ENCODE results near the gene NKAPD1. TPM values are rescaled to one million over a fixed set of nuclear protein-coding genes. Genes with fewer than 3 reads are reported as not detected.
"Not testable (repeated sequence)": the region's sequence is repeated elsewhere in the genome, so short reads cannot be mapped to it uniquely, and the experiment has no call there.

The NKAPD1 gene
- total RNA-seq, 2 donors from 2014 or later: 22.9 to 24.7 TPM

GRCh38 chr11:112025707-112026106 lies 48.4 kb upstream of the NKAPD1 start:
- no peaks in the 10 kb centered on the region for H3K4me1 ChIP-seq (ENCODE audit: control insufficient read depth, insufficient read depth, low read length)
- peaks cover 4% of the 10 kb centered on the region for H3K4me1 Mint-ChIP-seq
- no peaks in the 10 kb centered on the region for H3K27me3 ChIP-seq (ENCODE audit: control insufficient read depth, insufficient read depth, low read length, poor library complexity, severe bottlenecking)
- H3K9me3 ChIP-seq (ENCODE audit: control insufficient read depth, low read length): no peaks in the 10 kb centered on the region
- H3K27ac ChIP-seq (ENCODE audit: low read depth, low read length): no peak overlapping the region
- peak overlapping the region; percentile 81 for H3K9ac ChIP-seq (ENCODE audit: extremely low read depth, low read length, poor library complexity, severe bottlenecking)
- no peak for TF ChIP-seq CTCF (conservative IDR thresholded peaks at IDR 0.05)
- peaks cover 30% of the 10 kb centered on the region for H3K36me3 Mint-ChIP-seq (ENCODE audit: low read depth)
- 0 to 3% methylated on average over 3 to 8 of the region's 8 CpGs for WGBS, 2 experiments (ENCODE audit: insufficient coverage in 1 of 2, insufficient read length in 1 of 2)
- peak overlapping the region; percentile 96 for H3K4me3 ChIP-seq (ENCODE audit: low read length)
- H3K9me3 Mint-ChIP-seq: peaks cover 2% of the 10 kb centered on the region
- peak overlapping the region; percentile 98 for H3K4me3 Mint-ChIP-seq
- no peak for DNase-seq
- peaks cover 30% of the 10 kb centered on the region for H3K36me3 ChIP-seq (ENCODE audit: control insufficient read depth, insufficient read depth, low read length)
- peak overlapping the region; percentile 100 for H3K27ac Mint-ChIP-seq
- no peaks in the 10 kb centered on the region for H3K27me3 Mint-ChIP-seq (ENCODE audit: insufficient read depth)

DNA sequence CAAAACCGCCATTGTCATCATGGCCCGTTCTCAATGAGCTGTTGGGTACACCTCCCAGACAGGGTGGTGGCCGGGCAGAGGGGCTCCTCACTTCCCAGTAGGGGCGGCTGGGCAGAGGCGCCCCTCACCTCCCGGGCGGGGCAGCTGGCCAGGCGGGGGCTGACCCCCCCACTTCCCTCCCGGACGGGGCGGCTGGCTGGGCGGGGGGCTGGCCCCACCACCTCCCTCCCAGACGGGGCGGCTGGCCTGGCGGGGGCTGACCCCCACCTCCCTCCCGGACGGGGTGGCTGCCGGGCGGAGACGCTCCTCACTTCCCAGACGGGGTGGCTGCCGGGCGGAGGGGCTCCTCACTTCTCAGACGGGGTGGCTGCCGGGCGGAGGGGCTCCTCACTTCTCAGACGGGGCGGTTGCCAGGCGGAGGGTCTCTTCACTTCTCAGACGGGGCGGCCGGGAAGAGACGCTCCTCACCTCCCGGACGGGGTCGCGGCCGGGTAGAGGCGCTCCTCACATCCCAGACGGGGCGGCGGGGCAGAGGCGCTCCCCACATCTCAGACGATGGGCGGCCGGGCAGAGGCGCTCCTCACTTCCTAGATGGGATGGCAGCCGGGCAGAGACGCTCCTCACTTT lies 47.2 kb upstream of the NKAPD1 start:
- H3K36me3 Mint-ChIP-seq (ENCODE audit: low read depth): peaks cover 36% of the 10 kb centered on the region
- WGBS, 2 experiments (ENCODE audit: insufficient coverage in 1 of 2, insufficient read length in 1 of 2): 95% methylated on average over 13 of the region's 49 CpGs; no CpG with 5 or more reads in 1 of the 2 experiments
- not testable (repeated sequence) for H3K9me3 ChIP-seq (ENCODE audit: control insufficient read depth, low read length); H3K4me1 Mint-ChIP-seq; H3K27me3 Mint-ChIP-seq (ENCODE audit: insufficient read depth); H3K9ac ChIP-seq (ENCODE audit: extremely low read depth, low read length, poor library complexity, severe bottlenecking); H3K4me1 ChIP-seq (ENCODE audit: control insufficient read depth, insufficient read depth, low read length); H3K27ac ChIP-seq (ENCODE audit: low read depth, low read length); H3K27me3 ChIP-seq (ENCODE audit: control insufficient read depth, insufficient read depth, low read length, poor library complexity, severe bottlenecking); DNase-seq; H3K4me3 ChIP-seq (ENCODE audit: low read length); H3K27ac Mint-ChIP-seq; H3K9me3 Mint-ChIP-seq; H3K4me3 Mint-ChIP-seq
- peaks cover 41% of the 10 kb centered on the region for H3K36me3 ChIP-seq (ENCODE audit: control insufficient read depth, insufficient read depth, low read length)

DNA sequence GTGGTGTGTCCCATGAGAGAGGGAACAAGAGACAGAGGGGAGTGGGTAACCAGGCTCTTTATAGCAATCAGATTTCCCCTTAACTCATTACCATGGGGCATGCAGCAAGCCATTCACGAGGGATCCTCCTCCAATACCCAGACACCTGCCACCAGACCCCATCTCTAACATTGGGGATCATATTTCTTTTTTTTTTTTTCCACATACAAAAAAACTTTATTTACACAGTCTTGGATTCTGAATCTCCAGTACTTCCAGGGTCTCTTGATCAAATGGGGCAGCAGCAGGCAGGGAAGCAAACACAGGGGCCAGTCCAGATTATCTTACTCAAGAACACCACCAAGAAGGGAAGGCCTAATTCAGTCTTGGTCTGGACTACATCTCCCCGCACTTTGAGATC lies 44.6 kb upstream of the NKAPD1 start:
- no peak overlapping the region for H3K9ac ChIP-seq (ENCODE audit: extremely low read depth, low read length, poor library complexity, severe bottlenecking)
- H3K27me3 Mint-ChIP-seq (ENCODE audit: insufficient read depth): no peaks in the 10 kb centered on the region
- TF ChIP-seq CTCF (conservative IDR thresholded peaks at IDR 0.05): no peak
- H3K27me3 ChIP-seq (ENCODE audit: control insufficient read depth, insufficient read depth, low read length, poor library complexity, severe bottlenecking): no peaks in the 10 kb centered on the region
- no peaks in the 10 kb centered on the region for H3K4me1 ChIP-seq (ENCODE audit: control insufficient read depth, insufficient read depth, low read length)
- H3K9me3 ChIP-seq (ENCODE audit: control insufficient read depth, low read length): no peaks in the 10 kb centered on the region
- no peak for DNase-seq
- no peak overlapping the region for H3K4me3 Mint-ChIP-seq
- H3K27ac ChIP-seq (ENCODE audit: low read depth, low read length): no peak overlapping the region
- WGBS, 2 experiments (ENCODE audit: insufficient coverage in 1 of 2, insufficient read length in 1 of 2): 94 to 100% methylated on average over 2 of the region's 2 CpGs
- H3K4me1 Mint-ChIP-seq: no peaks in the 10 kb centered on the region
- H3K9me3 Mint-ChIP-seq: peaks cover 2% of the 10 kb centered on the region
- H3K36me3 Mint-ChIP-seq (ENCODE audit: low read depth): peaks cover 50% of the 10 kb centered on the region
- peaks cover 60% of the 10 kb centered on the region for H3K36me3 ChIP-seq (ENCODE audit: control insufficient read depth, insufficient read depth, low read length)
- H3K4me3 ChIP-seq (ENCODE audit: low read length): no peak overlapping the region
- no peak overlapping the region for H3K27ac Mint-ChIP-seq

- Mint-ChIP-seq H3K4me3 (no peak overlapping the region), H3K27ac (no peak overlapping the region), H3K27me3 (ENCODE audit: insufficient read depth) (no peaks in the 10 kb centered on the region), H3K36me3 (ENCODE audit: low read depth) (peaks cover 63% of the 10 kb centered on the region), H3K4me1 (no peaks in the 10 kb centered on the region), H3K9me3 (no peaks in the 10 kb centered on the region)
- no peaks in the 10 kb centered on the region for H3K9me3 ChIP-seq (ENCODE audit: control insufficient read depth, low read length)
- TF ChIP-seq CTCF (conservative IDR thresholded peaks at IDR 0.05): no peak
- no peaks in the 10 kb centered on the region for H3K27me3 ChIP-seq (ENCODE audit: control insufficient read depth, insufficient read depth, low read length, poor library complexity, severe bottlenecking)
- H3K4me3 ChIP-seq (ENCODE audit: low read length): no peak overlapping the region
- H3K9ac ChIP-seq (ENCODE audit: extremely low read depth, low read length, poor library complexity, severe bottlenecking): no peak overlapping the region
- no peak for DNase-seq
- 88 to 96% methylated on average over 3 of the region's 3 CpGs for WGBS, 2 experiments (ENCODE audit: insufficient coverage in 1 of 2, insufficient read length in 1 of 2)
- H3K4me1 ChIP-seq (ENCODE audit: control insufficient read depth, insufficient read depth, low read length): no peaks in the 10 kb centered on the region
- H3K27ac ChIP-seq (ENCODE audit: low read depth, low read length): no peak overlapping the region
- peaks cover 77% of the 10 kb centered on the region for H3K36me3 ChIP-seq (ENCODE audit: control insufficient read depth, insufficient read depth, low read length)
Observed at GRCh38 chr11:112033902-112034301, 40.2 kb upstream of the NKAPD1 start.
